Colonic mucosa (tissue), 4 donors: ENCODE data around the gene COL4A2. TPM values are rescaled to one million over a fixed set of nuclear protein-coding genes. Genes with fewer than 3 reads are reported as not detected.
"Not testable (repeated sequence)": the region's sequence is repeated elsewhere in the genome, so short reads cannot be mapped to it uniquely, and the experiment has no call there.

Experiments
- DNase-seq: peaks from one replicate; pipeline ENCODE4 v3.0.0-alpha.2; 2020
- H3K27ac ChIP-seq: fragments of 200-600 bp; one replicate; pipeline ENCODE4 v1.8.0; 2021
- H3K27me3 ChIP-seq: fragments of 200-600 bp; one replicate; pipeline ENCODE4 v1.8.0; 2021
- H3K36me3 ChIP-seq: fragments of 200-600 bp; one replicate; pipeline ENCODE4 v1.8.0; 2021
- H3K4me1 ChIP-seq: fragments of 200-600 bp; one replicate; pipeline ENCODE4 v1.8.0; 2021; ENCODE audit warnings: mild to moderate bottlenecking
- H3K4me3 ChIP-seq: fragments of 200-600 bp; one replicate; pipeline ENCODE4 v1.8.0; 2021
- H3K9ac ChIP-seq, 2 donors: one replicate each; pipeline ENCODE4 v1.7.0; 2013; ENCODE audit warnings: control low read depth in 2 of 2, low read depth in 2 of 2, low read length in 2 of 2
- H3K9me3 ChIP-seq: fragments of 200-600 bp; one replicate; pipeline ENCODE4 v1.8.0; 2021
- CTCF ChIP-seq: fragments of 200-600 bp; IDR thresholded peaks from one replicate; pipeline ENCODE4 v1.8.0; 2022; ENCODE audit warnings: antibody characterized with exemption, mild to moderate bottlenecking
- intact Hi-C: fragments of 100-400 bp; cut with DNase I; formaldehyde crosslinking; loops from one replicate; pipeline ENCODE4 v1.14.1; 2022
- total RNA-seq, 2 donors: library from RNA; stranded (reverse); fragmentation: NEBNext Ultra II Directional in 1 of 2; extraction: Animal tissue kit (Norgen Biotek cat#: 25700) in 1 of 2; gene quantifications; one replicate each; pipeline ENCODE4 v1.2.1, GENCODE V29; 2021
- donor health status: healthy.
- donor health status: DM: no; HTN: no; CAD: no.
- donor health status: DM: no; HTN: no; CAD: no.

Gene COL4A2
- total RNA-seq, 2 donors from 2014 or later: 61.1 to 111 TPM

GRCh38 chr13:110317496-110318195, 10.6 kb downstream of the COL4A2 start:
- Histone ChIP-seq H3K27ac (no peak overlapping the region), H3K4me1 (no peaks in the 10 kb centered on the region), H3K27me3 (no peaks in the 10 kb centered on the region), H3K9ac (no peak overlapping the region), H3K36me3 (no peaks in the 10 kb centered on the region), H3K4me3 (no peak overlapping the region), H3K9me3 (no peaks in the 10 kb centered on the region)
- intact Hi-C loops: no loop called here
- TF ChIP-seq CTCF: no peak
- no peak for DNase-seq

DNA sequence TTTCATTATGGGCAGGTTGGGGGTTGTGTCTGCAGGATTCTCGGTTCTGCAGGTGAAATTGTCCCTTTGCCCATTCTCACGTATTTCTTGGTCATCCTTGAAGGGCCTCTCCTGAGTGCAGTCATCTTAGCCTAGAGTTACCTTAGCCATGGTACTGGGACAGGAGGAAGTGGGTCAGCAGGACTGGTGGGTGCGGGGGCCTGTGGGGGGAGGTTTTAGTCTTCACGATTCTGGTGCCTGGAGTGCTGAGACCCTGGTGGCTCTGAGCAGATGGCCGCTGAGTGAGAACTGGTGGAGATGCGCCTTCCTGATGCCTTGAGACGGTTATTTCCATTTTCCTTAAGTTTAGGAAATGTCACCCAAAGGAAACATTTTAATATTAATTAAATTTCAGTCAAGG, 11.8 kb downstream of the COL4A2 start:
- no peak overlapping the region for H3K4me3 ChIP-seq
- no peak for TF ChIP-seq CTCF
- H3K4me1 ChIP-seq: no peaks in the 10 kb centered on the region
- H3K36me3 ChIP-seq: no peaks in the 10 kb centered on the region
- no peak overlapping the region for H3K9ac ChIP-seq
- no peak overlapping the region for H3K27ac ChIP-seq
- H3K27me3 ChIP-seq: no peaks in the 10 kb centered on the region
- H3K9me3 ChIP-seq: no peaks in the 10 kb centered on the region
- no peak for DNase-seq
- intact Hi-C loops: no loop called here

GRCh38 chr13:110319397-110319773, 12.3 kb downstream of the COL4A2 start:
- TF ChIP-seq CTCF: no peak
- Histone ChIP-seq H3K27ac (peak overlapping the region; percentile 41), H3K4me1 (no peaks in the 10 kb centered on the region), H3K4me3 (no peak overlapping the region), H3K27me3 (no peaks in the 10 kb centered on the region), H3K9ac (no peak overlapping the region), H3K9me3 (no peaks in the 10 kb centered on the region), H3K36me3 (no peaks in the 10 kb centered on the region)
- intact Hi-C loops: no loop called here
- no peak for DNase-seq

- no peak for TF ChIP-seq CTCF
- H3K36me3 ChIP-seq: no peaks in the 10 kb centered on the region
- H3K4me1 ChIP-seq: no peaks in the 10 kb centered on the region
- no peak overlapping the region for H3K9ac ChIP-seq
- intact Hi-C loops: no loop called here
- H3K27me3 ChIP-seq: no peaks in the 10 kb centered on the region
- peak overlapping the region; percentile 41 for H3K27ac ChIP-seq
- no peak for DNase-seq
- no peak overlapping the region for H3K4me3 ChIP-seq
- no peaks in the 10 kb centered on the region for H3K9me3 ChIP-seq
Measured at GRCh38 chr13:110319774-110320509, 12.9 kb downstream of the COL4A2 start.

DNA sequence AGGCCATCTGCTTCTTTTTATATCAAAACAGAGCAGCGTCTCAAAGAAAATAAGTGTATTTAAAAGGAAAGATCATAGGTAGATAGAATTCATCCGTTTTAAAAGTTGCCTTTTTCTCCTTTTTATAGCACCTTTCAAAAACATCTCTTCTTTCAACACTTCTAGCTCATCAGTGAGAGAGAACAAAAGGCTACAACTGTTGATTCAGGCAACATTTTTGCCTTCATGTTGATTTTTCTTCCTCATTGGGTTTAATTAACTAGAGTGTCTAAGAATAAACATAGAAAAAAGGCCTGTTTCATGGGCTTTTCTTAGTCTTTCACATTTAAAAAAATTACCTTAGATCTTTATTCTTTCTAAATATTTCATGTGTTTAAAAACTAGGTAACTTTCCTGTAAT, 13.6 kb downstream of the COL4A2 start:
- no peak for DNase-seq
- Histone ChIP-seq H3K27ac (no peak overlapping the region), H3K36me3 (no peaks in the 10 kb centered on the region), H3K4me3 (no peak overlapping the region), H3K9me3 (no peaks in the 10 kb centered on the region), H3K9ac (no peak overlapping the region), H3K4me1 (no peaks in the 10 kb centered on the region), H3K27me3 (no peaks in the 10 kb centered on the region)
- intact Hi-C loops: no loop called here
- no peak for TF ChIP-seq CTCF

- H3K4me3 ChIP-seq, H3K9ac ChIP-seq, intact Hi-C loops, H3K27ac ChIP-seq, H3K9me3 ChIP-seq, H3K4me1 ChIP-seq, DNase-seq, H3K36me3 ChIP-seq, H3K27me3 ChIP-seq: not testable (repeated sequence)
Measured at GRCh38 chr13:110321573-110321972, 14.5 kb downstream of the COL4A2 start.
